ENCODE measurements around the gene FBN1.

DNA sequence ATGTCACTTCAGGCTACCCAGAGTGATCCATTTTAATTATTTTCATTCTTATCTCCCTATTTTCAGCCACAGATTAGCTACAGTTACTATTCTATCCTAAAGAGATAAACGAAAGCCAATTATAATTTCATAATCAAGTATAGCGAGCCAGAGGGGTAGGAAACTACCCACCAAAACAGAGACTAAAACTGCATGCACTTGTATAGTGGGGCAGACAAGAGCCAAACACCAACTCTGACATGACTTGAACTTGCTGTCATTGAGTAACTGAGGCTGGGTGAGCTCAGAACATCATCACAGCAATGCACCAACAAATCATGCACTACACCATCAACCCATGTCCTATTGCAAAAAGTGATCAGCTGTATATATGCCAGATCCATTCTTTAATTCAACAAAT lies 64.8 kb downstream of the FBN1 start:
- TF ChIP-seq, protein P1, sequence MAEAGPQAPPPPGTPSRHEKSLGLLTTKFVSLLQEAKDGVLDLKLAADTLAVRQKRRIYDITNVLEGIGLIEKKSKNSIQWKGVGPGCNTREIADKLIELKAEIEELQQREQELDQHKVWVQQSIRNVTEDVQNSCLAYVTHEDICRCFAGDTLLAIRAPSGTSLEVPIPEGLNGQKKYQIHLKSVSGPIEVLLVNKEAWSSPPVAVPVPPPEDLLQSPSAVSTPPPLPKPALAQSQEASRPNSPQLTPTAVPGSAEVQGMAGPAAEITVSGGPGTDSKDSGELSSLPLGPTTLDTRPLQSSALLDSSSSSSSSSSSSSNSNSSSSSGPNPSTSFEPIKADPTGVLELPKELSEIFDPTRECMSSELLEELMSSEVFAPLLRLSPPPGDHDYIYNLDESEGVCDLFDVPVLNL (IDR thresholded peaks at IDR 0.05; ENCODE audit: low read depth, low read length) = no peak
- TF ChIP-seq POLR2AphosphoS5 (IDR thresholded peaks at IDR 0.05; ENCODE audit: low read length) (no peak), ZNF384 (IDR thresholded peaks at IDR 0.05; ENCODE audit: borderline replicate concordance, low read depth, low read length) (no peak), RAD21 (IDR thresholded peaks at IDR 0.05; ENCODE audit: insufficient read depth, low read depth, low read length) (no peak), MYC (IDR thresholded peaks at IDR 0.05; ENCODE audit: insufficient read depth, insufficient read length, insufficient replicate concordance, low read length, severe bottlenecking) (no peak), CEBPB (IDR thresholded peaks at IDR 0.05; ENCODE audit: borderline replicate concordance in 1 of 2, low read depth in 2 of 2, low read length in 2 of 2) (no peak), REST (IDR thresholded peaks at IDR 0.05; ENCODE audit: low read depth, low read length) (no peak)
